CD14-positive monocyte (primary cell): ENCODE data around the gene ATPAF1. TPM values are rescaled to one million over a fixed set of nuclear protein-coding genes. Genes with fewer than 3 reads are reported as not detected.
A peak's percentile ranks its signal among the peaks of the same experiment; 100 is the strongest.

Experiments used
- DNase-seq, 3 donors: peaks; one replicate each; pipeline ENCODE4 v3.0.0-alpha.2; 2011 to 2022
- H2AFZ ChIP-seq: 2 replicates; pipeline ENCODE4 v1.6.0; 2012; ENCODE audit warnings: mild to moderate bottlenecking, low read depth, low read length, inconsistent platforms; ENCODE audit not compliant: insufficient read depth, poor library complexity, severe bottlenecking
- H3K27ac ChIP-seq, 2 donors: 1 replicate in 1 of 2; 2 replicates in 1 of 2; pipeline ENCODE4 v1.5.1; 2012 to 2013; ENCODE audit warnings: low read length in 2 of 2, control low read depth in 1 of 2, inconsistent platforms in 1 of 2, low read depth in 1 of 2, mild to moderate bottlenecking in 1 of 2
- H3K27me3 ChIP-seq, 2 donors: one replicate each; pipeline versions ENCODE4 v1.6.0 to v1.6.1; 2011 to 2013; ENCODE audit warnings: low read length in 2 of 2; ENCODE audit not compliant: control insufficient read depth in 2 of 2, insufficient read depth in 2 of 2
- H3K36me3 ChIP-seq, 2 donors: replicated peaks in 1 of 2; 1 replicate in 1 of 2; 2 replicates in 1 of 2; pipeline versions ENCODE4 v1.5.1 to v1.6.1; 2012 to 2013; ENCODE audit warnings: low read length in 2 of 2, control low read depth in 1 of 2, inconsistent platforms in 1 of 2, mild to moderate bottlenecking in 1 of 2; ENCODE audit not compliant: insufficient read depth in 2 of 2, control insufficient read depth in 1 of 2
- H3K4me1 ChIP-seq, 2 donors: 1 replicate in 1 of 2; 2 replicates in 1 of 2; pipeline versions ENCODE4 v1.5.1 to v1.6.1; 2012 to 2013; ENCODE audit warnings: low read length in 2 of 2, control low read depth in 1 of 2, inconsistent platforms in 1 of 2, mild to moderate bottlenecking in 1 of 2, moderate library complexity in 1 of 2; ENCODE audit not compliant: insufficient read depth in 2 of 2, control insufficient read depth in 1 of 2
- H3K4me2 ChIP-seq: replicated peaks from 2 replicates; pipeline ENCODE3; 2012; ENCODE audit warnings: low read length, moderate library complexity, mild to moderate bottlenecking; ENCODE audit not compliant: poor library complexity, severe bottlenecking; ENCODE audit errors: extremely low read depth
- H3K4me3 ChIP-seq, 3 experiments: fragments of 200-600 bp in 1 of 3; sonication (generic) in 1 of 3; replicated peaks in 1 of 3; 1 replicate in 2 of 3; 2 replicates in 1 of 3; pipeline ENCODE4 v1.5.1; 2011 to 2013; ENCODE audit warnings: low read length in 3 of 3, mild to moderate bottlenecking in 3 of 3, control low read depth in 2 of 3, low read depth in 2 of 3, inconsistent platforms in 1 of 3, moderate library complexity in 1 of 3
- H3K79me2 ChIP-seq: 2 replicates; pipeline ENCODE4 v1.6.0; 2012; ENCODE audit warnings: mild to moderate bottlenecking, control low read depth, inconsistent platforms, low read length, moderate library complexity; ENCODE audit not compliant: insufficient read depth
- H3K9ac ChIP-seq: 2 replicates; pipeline ENCODE4 v1.6.0; 2017; ENCODE audit warnings: low read length, mild to moderate bottlenecking; ENCODE audit not compliant: insufficient read depth, poor library complexity, severe bottlenecking
- H3K9me3 ChIP-seq, 2 donors: replicated peaks in 1 of 2; 1 replicate in 1 of 2; 2 replicates in 1 of 2; pipeline versions ENCODE4 v1.5.1 to v1.6.1; 2012 to 2013; ENCODE audit warnings: low read length in 2 of 2, control low read depth in 1 of 2; ENCODE audit not compliant: control insufficient read depth in 1 of 2, insufficient read depth in 1 of 2
- H4K20me1 ChIP-seq: 2 replicates; pipeline ENCODE4 v1.6.0; 2012; ENCODE audit warnings: mild to moderate bottlenecking, low read length, control low read depth, moderate library complexity; ENCODE audit not compliant: insufficient read depth
- H3K27ac Mint-ChIP-seq, 7 donors: one replicate each; pipeline ENCODE4 v1.8.0; 2020; ENCODE audit warnings: mild to moderate bottlenecking in 7 of 7, mixed read lengths in 7 of 7, moderate library complexity in 6 of 7, inconsistent platforms in 2 of 7
- H3K27me3 Mint-ChIP-seq, 3 donors: one replicate each; pipeline ENCODE4 v1.8.0; 2021 to 2022; ENCODE audit warnings: low read depth in 3 of 3, mild to moderate bottlenecking in 3 of 3, mixed read lengths in 3 of 3, moderate library complexity in 3 of 3, inconsistent platforms in 1 of 3
- H3K36me3 Mint-ChIP-seq, 2 donors: one replicate each; pipeline ENCODE4 v1.8.0; 2020; ENCODE audit warnings: mixed read lengths in 2 of 2, inconsistent platforms in 1 of 2, mild to moderate bottlenecking in 1 of 2
- H3K4me1 Mint-ChIP-seq: one replicate; pipeline ENCODE4 v1.8.0; 2020; ENCODE audit warnings: mild to moderate bottlenecking, mixed read lengths
- H3K4me3 Mint-ChIP-seq, 2 donors: one replicate each; pipeline ENCODE4 v1.8.0; 2020; ENCODE audit warnings: mild to moderate bottlenecking in 2 of 2, mixed read lengths in 2 of 2, moderate library complexity in 1 of 2
- H3K9me3 Mint-ChIP-seq, 7 donors: one replicate each; pipeline ENCODE4 v1.8.0; 2020 to 2022; ENCODE audit warnings: mixed read lengths in 7 of 7, mild to moderate bottlenecking in 6 of 7, moderate library complexity in 6 of 7, inconsistent platforms in 2 of 7
- CTCF ChIP-seq: fragments of 200-600 bp; IDR thresholded peaks from one replicate; pipeline ENCODE4 v1.8.0; 2022; ENCODE audit warnings: antibody characterized with exemption, mild to moderate bottlenecking
- WGBS: methylation state at CpG from one replicate; pipeline ENCODE4 v1.1.5; 2013; ENCODE audit warnings: missing lambda C conversion rate; ENCODE audit not compliant: insufficient coverage; 5-methylcytosine and 5-hydroxymethylcytosine counted together
- intact Hi-C, 2 donors: fragments of 100-400 bp; cut with micrococcal nuclease; formaldehyde crosslinking; loops; one replicate each; pipeline versions ENCODE4 v1.15.0 to v1.15.1; 2023
- polyA plus RNA-seq, 3 donors: library from polyadenylated mRNA; depleted of rRNA in 1 of 3; unstranded in 2 of 3; stranded (reverse) in 1 of 3; fragments of 300-500 nt in 2 of 3; fragments of >200 nt in 1 of 3; fragmentation: Illumina TruSeq in 2 of 3; gene quantifications; 1 replicate in 2 of 3; 2 replicates in 1 of 3; pipeline ENCODE4 v1.2.3, GENCODE V29; 2012 to 2021

ATPAF1 gene
- polyA plus RNA-seq, 3 donors = 16.9 to 45.4 (median 33.4) TPM

- H3K4me1 Mint-ChIP-seq = peaks cover 58% of the 10 kb centered on the region
These were observed 75.3 kb downstream of the ATPAF1 start for GRCh38 chr1:46592823-46593222.

GRCh38 chr1:46589529-46589928 lies 78.6 kb downstream of the ATPAF1 start:
- H3K36me3 ChIP-seq = peaks cover 44 to 66% of the 10 kb centered on the region in 2 donors
- H3K27ac ChIP-seq = no peak overlapping the region
- Mint-ChIP-seq H3K36me3 (peaks cover 64 to 65% of the 10 kb centered on the region in 2 donors), H3K27me3 (peaks cover 0 to 3% (median 3%) of the 10 kb centered on the region in 3 donors), H3K4me3 (no peak overlapping the region), H3K4me1 (peaks cover 57% of the 10 kb centered on the region), H3K9me3 (peaks cover 0 to 5% (median 2%) of the 10 kb centered on the region in 7 donors), H3K27ac (peak overlapping the region in 2 of 7 donors; percentile 2 to 77)
- peaks cover 47% of the 10 kb centered on the region for H3K79me2 ChIP-seq
- H3K4me2 ChIP-seq = no peak overlapping the region
- peaks cover 20% of the 10 kb centered on the region for H4K20me1 ChIP-seq
- DNase-seq = no peak
- intact Hi-C loops = no loop called here
- no peak overlapping the region for H3K4me3 ChIP-seq
- no peak for TF ChIP-seq CTCF
- 100% methylated on average over 3 of the region's 3 CpGs for WGBS
- H3K27me3 ChIP-seq = no peaks in the 10 kb centered on the region
- no peak overlapping the region for H2AFZ ChIP-seq
- H3K9ac ChIP-seq = no peak overlapping the region
- no peaks in the 10 kb centered on the region for H3K9me3 ChIP-seq
- H3K4me1 ChIP-seq = peaks cover 42 to 47% of the 10 kb centered on the region in 2 donors

More at GRCh38 chr1:46592823-46593222, 75.3 kb downstream of the ATPAF1 start:
- Histone ChIP-seq H2AFZ (no peak overlapping the region), H3K9ac (no peak overlapping the region), H3K36me3 (peaks cover 42 to 52% of the 10 kb centered on the region in 2 donors), H3K4me3 (no peak overlapping the region), H4K20me1 (peaks cover 8% of the 10 kb centered on the region), H3K27me3 (no peaks in the 10 kb centered on the region), H3K4me2 (no peak overlapping the region), H3K79me2 (peaks cover 47% of the 10 kb centered on the region), H3K9me3 (no peaks in the 10 kb centered on the region), H3K27ac (no peak overlapping the region), H3K4me1 (peaks cover 41 to 47% of the 10 kb centered on the region in 2 donors)
- Mint-ChIP-seq H3K36me3 (peaks cover 62 to 66% of the 10 kb centered on the region in 2 donors), H3K27ac (peak overlapping the region in 6 of 7 donors; percentile 19 to 95 (median 74)), H3K9me3 (peaks cover 0 to 5% (median 2%) of the 10 kb centered on the region in 7 donors), H3K4me3 (no peak overlapping the region), H3K27me3 (peaks cover 0 to 3% (median 0%) of the 10 kb centered on the region in 3 donors)
- intact Hi-C loops = no loop called here
- DNase-seq = no peak
- WGBS = 100% methylated on average over 3 of the region's 4 CpGs
- no peak for TF ChIP-seq CTCF
